GM21786 (cell line): Measurements from ENCODE around the gene PAQR6.
A peak's percentile ranks its signal among the peaks of the same experiment; 100 is the strongest.

Experiments used
- ATAC-seq: cut with Tn5 transposase; IDR thresholded peaks from one replicate; pipeline ENCODE4 v1.9.1; 2021; ENCODE audit not compliant: unreplicated experiment

Gene PAQR6

DNA sequence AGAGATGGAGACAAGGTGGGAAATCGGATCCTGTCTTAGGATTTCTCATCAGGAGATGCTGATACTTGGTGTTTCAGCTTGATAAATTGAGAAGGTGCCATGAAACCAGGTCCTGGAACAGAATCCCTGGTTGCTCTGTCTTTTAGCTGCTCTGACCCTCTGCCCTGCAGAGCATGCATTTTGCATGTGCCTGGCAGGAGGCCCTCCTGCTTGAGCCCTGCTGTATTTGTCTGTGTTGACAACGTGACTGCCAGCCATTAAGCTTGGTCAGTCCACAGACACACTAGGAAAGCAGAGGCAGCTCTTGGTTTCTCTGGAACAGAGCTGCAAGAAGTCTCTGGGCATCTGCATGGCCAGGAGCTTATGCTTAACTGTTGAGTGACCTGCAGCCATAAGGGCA lies 51.4 kb downstream of the PAQR6 start:
- no peak for ATAC-seq

DNA sequence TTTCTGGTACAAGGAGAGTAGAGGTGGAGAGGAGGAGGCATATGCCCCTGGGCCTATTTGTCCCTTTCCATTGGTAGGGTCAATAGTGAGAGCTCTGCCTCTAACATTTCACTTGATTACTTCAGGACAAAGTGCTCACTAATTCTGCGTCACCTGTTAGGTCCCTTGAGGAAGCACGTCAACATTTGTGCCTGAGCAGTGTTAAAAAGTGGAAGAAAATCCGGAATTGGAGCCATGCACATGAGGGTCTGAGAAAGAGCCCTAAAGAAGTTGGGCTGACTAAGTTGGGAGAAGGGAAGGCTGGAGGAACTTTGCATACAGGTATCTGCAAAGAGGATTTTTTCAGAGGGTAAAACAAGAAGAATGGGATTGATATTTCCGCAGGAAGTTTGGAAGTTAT lies 52.0 kb downstream of the PAQR6 start:
- ATAC-seq, result no peak

DNA sequence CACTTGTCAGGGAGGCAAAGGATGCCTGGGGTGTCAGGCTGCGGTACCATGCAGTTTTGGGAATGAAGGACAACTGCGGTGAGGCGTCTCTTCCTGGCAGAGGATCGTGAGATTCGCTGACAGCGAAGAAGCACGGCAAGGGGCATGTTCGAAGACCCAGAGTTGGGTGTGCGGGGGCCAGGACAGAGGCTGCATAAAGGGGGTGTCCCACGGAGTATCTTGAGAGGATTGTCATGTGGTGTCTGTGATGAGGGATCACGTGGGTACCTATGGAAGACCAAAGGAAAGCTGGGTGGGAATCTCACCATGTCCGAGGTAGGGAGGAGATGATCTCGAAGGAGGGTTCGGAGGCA lies 53.6 kb downstream of the PAQR6 start:
- no peak for ATAC-seq

DNA sequence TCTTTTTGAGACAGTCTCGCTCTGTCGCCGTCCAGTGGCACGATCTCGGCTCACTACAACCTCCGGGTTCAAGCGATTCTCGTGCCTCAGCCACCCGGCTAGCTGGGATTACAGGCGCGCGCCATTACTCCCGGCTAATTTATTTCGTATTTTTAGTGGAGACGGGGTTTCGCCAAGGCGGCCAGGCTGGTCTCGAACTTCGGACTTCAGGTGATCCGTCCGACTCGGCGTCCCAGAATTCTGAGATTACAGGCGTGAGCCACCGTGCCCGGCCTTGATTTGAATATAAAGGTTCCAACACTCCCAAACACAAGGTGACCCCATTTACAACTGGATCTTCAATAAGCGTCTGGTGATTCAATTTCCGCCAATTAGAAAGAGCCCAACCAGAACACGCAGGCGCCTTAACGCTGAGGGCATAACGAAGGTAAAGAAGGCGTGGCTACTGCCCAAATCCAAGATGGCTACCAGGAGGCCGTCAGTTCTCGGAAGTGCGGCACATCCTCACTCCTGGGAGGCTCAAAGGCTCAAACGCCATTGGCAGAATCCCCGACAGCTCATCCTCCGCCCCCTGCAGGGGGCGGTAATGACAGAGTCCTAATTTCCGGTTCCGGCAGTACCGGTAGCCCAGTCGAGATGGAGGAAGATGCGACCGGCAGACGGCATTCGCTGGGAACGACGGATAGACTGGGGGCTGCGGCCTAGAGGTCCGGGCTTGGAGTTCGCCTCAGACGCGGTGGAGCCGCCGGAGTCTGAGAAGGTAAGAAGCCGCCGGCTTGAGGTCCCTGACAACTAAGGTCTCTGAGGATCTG lies 54.2 kb downstream of the PAQR6 start, which contains the start of gene SLC25A44:
TSS of gene SLC25A44 (plus strand) at position 617 of the 812 bp plus-strand sequence. CDS start 5,744 bp downstream, outside the sequence.
- ATAC-seq, result peak; percentile 91
